HL-60 (cell line): ENCODE results near the gene AKAP12.

Experiments
- DNase-seq, 2 experiments: peaks; one replicate each; pipeline ENCODE4 v3.0.0-alpha.2; 2010 to 2020; ENCODE audit warnings: low read depth in 1 of 2, low spot score in 1 of 2
- H3K27ac ChIP-seq: fragments of 250-450 bp; sonication (Bioruptor Pico); replicated peaks from 2 replicates; pipeline ENCODE4 v1.5.1; 2020; ENCODE audit warnings: mild to moderate bottlenecking, moderate library complexity
- H3K27me3 ChIP-seq: fragments of 250-450 bp; sonication (Bioruptor Pico); 2 replicates; pipeline ENCODE4 v1.5.1; 2021; ENCODE audit warnings: mild to moderate bottlenecking, moderate library complexity; ENCODE audit not compliant: insufficient read depth, poor library complexity, severe bottlenecking
- H3K4me3 ChIP-seq: replicated peaks from 2 replicates; pipeline ENCODE4 v1.5.1; 2011; ENCODE audit warnings: mild to moderate bottlenecking, control low read depth, low read length; ENCODE audit not compliant: insufficient read depth
- GABPA ChIP-seq: IDR thresholded peaks from 2 replicates; pipeline ENCODE4 v1.6.1; 2012; ENCODE audit warnings: low read depth
- POLR2AphosphoS5 ChIP-seq: IDR thresholded peaks from 2 replicates; pipeline ENCODE4 v1.6.1; 2012; ENCODE audit warnings: low read depth
- SPI1 ChIP-seq: IDR thresholded peaks from 2 replicates; pipeline ENCODE4 v1.6.1; 2012; ENCODE audit warnings: low read depth, mild to moderate bottlenecking, borderline replicate concordance
- TF ChIP-seq, protein P1 (sequence below): IDR thresholded peaks from 2 replicates; pipeline ENCODE4 v1.6.1; 2012; ENCODE audit warnings: low read depth; ENCODE audit not compliant: insufficient replicate concordance
- TF ChIP-seq, protein P2 (sequence below): IDR thresholded peaks from one replicate; pipeline ENCODE4 v1.5.1; 2011; ENCODE audit warnings: low read length, control low read depth, inconsistent platforms; ENCODE audit not compliant: insufficient read depth

AKAP12 gene

DNA sequence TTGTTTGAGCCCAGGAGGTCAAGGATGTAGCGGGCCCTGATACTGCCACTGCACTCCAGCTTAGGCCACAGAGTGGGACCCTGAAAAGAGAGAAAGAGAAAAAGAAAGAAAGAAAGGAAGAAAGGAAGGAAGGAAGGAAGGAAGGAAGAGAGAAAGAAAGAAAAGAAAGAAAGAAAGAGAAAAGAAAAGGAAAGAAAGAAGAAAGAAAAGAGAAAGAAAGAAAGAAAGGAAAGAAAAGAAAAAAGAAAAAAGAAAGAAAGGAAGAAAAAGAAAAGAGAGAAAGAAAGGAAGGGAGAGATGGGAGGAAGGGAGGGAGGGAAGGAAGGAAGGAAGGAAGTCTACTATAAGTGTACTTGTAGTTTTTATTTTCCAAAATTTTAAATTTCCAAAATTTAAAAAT is 42.2 kb upstream of the AKAP12 start:
- no peak overlapping the region for H3K27ac ChIP-seq
- TF ChIP-seq GABPA (no peak), POLR2AphosphoS5 (no peak), SPI1 (no peak)
- TF ChIP-seq, protein P1, sequence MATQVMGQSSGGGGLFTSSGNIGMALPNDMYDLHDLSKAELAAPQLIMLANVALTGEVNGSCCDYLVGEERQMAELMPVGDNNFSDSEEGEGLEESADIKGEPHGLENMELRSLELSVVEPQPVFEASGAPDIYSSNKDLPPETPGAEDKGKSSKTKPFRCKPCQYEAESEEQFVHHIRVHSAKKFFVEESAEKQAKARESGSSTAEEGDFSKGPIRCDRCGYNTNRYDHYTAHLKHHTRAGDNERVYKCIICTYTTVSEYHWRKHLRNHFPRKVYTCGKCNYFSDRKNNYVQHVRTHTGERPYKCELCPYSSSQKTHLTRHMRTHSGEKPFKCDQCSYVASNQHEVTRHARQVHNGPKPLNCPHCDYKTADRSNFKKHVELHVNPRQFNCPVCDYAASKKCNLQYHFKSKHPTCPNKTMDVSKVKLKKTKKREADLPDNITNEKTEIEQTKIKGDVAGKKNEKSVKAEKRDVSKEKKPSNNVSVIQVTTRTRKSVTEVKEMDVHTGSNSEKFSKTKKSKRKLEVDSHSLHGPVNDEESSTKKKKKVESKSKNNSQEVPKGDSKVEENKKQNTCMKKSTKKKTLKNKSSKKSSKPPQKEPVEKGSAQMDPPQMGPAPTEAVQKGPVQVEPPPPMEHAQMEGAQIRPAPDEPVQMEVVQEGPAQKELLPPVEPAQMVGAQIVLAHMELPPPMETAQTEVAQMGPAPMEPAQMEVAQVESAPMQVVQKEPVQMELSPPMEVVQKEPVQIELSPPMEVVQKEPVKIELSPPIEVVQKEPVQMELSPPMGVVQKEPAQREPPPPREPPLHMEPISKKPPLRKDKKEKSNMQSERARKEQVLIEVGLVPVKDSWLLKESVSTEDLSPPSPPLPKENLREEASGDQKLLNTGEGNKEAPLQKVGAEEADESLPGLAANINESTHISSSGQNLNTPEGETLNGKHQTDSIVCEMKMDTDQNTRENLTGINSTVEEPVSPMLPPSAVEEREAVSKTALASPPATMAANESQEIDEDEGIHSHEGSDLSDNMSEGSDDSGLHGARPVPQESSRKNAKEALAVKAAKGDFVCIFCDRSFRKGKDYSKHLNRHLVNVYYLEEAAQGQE: no peak
- TF ChIP-seq, protein P2, sequence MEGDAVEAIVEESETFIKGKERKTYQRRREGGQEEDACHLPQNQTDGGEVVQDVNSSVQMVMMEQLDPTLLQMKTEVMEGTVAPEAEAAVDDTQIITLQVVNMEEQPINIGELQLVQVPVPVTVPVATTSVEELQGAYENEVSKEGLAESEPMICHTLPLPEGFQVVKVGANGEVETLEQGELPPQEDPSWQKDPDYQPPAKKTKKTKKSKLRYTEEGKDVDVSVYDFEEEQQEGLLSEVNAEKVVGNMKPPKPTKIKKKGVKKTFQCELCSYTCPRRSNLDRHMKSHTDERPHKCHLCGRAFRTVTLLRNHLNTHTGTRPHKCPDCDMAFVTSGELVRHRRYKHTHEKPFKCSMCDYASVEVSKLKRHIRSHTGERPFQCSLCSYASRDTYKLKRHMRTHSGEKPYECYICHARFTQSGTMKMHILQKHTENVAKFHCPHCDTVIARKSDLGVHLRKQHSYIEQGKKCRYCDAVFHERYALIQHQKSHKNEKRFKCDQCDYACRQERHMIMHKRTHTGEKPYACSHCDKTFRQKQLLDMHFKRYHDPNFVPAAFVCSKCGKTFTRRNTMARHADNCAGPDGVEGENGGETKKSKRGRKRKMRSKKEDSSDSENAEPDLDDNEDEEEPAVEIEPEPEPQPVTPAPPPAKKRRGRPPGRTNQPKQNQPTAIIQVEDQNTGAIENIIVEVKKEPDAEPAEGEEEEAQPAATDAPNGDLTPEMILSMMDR: no peak
- no peak overlapping the region for H3K4me3 ChIP-seq
- DNase-seq: no peak
- H3K27me3 ChIP-seq: peaks cover 3% of the 10 kb centered on the region

DNA sequence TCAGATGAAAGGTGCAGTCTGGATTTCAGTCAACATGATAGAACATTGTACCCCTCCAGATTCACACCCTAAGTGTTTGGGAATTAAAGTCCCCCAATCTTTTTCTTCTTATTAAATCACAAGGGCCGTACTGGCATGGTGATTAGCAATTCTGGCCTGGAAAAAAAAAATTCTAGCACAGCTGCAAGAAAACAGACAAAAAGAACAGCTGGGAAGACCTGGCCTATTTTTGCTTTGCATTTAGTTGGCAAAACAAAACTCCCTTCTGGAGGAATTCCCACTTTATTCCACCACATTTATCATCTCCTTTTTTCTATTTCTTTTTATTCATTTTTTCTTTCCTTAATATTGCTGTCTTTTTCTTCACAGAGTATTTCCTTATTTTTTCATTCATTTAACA is 39.8 kb upstream of the AKAP12 start:
- Histone ChIP-seq H3K27ac (no peak overlapping the region), H3K4me3 (no peak overlapping the region), H3K27me3 (peaks cover 3% of the 10 kb centered on the region)
- TF ChIP-seq GABPA (no peak), POLR2AphosphoS5 (no peak), SPI1 (no peak)
- TF ChIP-seq, protein P1: no peak
- TF ChIP-seq, protein P2: no peak
- DNase-seq: no peak

DNA sequence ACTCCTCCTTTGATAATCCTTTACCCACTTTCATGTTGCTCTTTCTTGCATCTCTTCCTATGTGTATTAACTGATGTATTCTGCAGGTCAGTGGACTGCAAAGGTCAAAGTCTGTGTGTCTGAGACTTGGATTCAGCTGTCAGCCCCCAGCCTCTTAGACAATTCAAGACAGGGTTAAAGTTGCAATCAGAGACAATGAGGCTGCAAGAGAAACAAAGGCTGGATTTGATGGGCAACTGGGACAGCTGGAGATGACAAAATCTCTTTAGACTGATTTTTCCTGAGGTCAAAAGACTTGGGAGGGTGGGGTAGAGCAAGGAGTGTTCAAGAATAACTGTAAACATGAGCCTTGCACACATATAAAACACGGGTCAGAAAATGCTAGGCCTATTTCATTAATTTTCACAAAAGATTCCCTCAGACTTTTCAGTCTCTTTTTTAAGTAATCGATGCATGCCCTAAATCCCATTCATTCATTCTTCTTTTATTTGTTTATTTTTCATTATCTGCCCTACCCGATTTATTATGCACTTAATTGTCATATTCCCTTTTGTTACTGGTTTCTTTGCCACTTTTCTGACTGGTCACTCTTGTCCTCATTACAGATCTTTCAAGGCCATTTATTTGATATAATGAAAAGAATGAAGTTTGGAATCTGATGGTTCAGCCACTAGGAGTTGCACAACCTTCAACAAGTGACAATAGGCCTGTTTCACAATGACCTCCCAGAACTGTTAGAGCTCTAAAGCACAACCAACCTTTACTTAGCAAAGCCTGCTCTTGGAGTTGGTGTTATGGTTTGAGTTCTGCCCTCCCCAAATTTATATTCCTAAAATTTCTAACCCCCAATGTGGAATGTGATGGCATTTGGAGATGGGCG is 33.8 kb upstream of the AKAP12 start:
- Histone ChIP-seq H3K27me3 (no peaks in the 10 kb centered on the region), H3K4me3 (no peak overlapping the region), H3K27ac (no peak overlapping the region)
- no peak for DNase-seq
- TF ChIP-seq, protein P1: no peak
- no peak for TF ChIP-seq GABPA
- TF ChIP-seq POLR2AphosphoS5: no peak
- TF ChIP-seq, protein P2: no peak
- no peak for TF ChIP-seq SPI1
